GM13977 (cell line): ENCODE results near the gene CEP85.
"Not testable (repeated sequence)": the region's sequence is repeated elsewhere in the genome, so short reads cannot be mapped to it uniquely, and the experiment has no call there.

ENCODE experiments used
- DNase-seq: peaks from one replicate; pipeline ENCODE4 v3.0.0; 2012; ENCODE audit warnings: low spot score
- in situ Hi-C: fragments of 300-500 bp; cut with MboI; formaldehyde crosslinking; loops from one replicate; pipeline ENCODE4 v1.12.0; 2022; ENCODE audit warnings: low sequenced_read_pairs, low pct_unique_long_range_greater_than_20kb, mixed read lengths, inconsistent platforms; ENCODE audit not compliant: unreplicated experiment
- TF ChIP-seq, protein P1 (sequence below): IDR thresholded peaks from 2 replicates; pipeline ENCODE4 v1.5.1; 2012; ENCODE audit warnings: mild to moderate bottlenecking, control low read depth; ENCODE audit not compliant: insufficient read depth; ENCODE audit errors: extremely low read depth, missing control alignments

CEP85 gene

DNA sequence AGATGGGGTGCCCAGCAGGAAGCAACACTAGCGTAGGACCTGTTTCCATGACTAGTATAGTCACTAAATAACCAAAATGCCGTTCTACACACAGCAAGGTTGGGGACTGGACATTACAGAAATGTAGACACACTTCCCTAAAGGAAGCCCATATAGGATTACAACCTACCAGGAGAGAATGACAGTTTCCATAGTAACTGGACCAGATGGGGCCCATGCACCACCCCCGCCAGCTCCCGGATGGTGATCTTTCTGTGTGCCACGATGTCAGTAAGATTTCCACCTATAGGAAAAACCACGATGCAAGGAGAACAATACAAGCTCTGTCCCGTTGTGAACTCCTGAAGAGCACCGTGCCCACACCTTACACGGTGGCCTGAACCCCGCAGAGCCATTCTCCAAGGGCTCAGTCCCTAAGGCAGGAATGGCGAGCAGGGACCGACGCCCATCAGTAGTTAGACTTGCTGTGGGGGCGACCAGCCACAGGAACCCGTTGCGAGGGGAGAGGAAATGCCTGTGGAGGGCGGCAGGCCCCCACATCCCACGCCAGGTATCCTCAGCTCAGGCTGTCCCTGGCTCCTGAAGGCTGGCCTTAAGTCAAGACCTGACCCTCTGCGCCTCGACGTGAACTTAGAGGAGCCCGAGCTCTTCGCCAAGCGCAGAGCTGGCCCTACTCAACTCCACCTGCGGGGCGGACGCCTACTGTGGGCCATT is 13.6 kb upstream of the CEP85 start:
- TF ChIP-seq, protein P1, sequence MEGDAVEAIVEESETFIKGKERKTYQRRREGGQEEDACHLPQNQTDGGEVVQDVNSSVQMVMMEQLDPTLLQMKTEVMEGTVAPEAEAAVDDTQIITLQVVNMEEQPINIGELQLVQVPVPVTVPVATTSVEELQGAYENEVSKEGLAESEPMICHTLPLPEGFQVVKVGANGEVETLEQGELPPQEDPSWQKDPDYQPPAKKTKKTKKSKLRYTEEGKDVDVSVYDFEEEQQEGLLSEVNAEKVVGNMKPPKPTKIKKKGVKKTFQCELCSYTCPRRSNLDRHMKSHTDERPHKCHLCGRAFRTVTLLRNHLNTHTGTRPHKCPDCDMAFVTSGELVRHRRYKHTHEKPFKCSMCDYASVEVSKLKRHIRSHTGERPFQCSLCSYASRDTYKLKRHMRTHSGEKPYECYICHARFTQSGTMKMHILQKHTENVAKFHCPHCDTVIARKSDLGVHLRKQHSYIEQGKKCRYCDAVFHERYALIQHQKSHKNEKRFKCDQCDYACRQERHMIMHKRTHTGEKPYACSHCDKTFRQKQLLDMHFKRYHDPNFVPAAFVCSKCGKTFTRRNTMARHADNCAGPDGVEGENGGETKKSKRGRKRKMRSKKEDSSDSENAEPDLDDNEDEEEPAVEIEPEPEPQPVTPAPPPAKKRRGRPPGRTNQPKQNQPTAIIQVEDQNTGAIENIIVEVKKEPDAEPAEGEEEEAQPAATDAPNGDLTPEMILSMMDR = no peak
- in situ Hi-C loops = no loop called here
- DNase-seq = no peak

DNA sequence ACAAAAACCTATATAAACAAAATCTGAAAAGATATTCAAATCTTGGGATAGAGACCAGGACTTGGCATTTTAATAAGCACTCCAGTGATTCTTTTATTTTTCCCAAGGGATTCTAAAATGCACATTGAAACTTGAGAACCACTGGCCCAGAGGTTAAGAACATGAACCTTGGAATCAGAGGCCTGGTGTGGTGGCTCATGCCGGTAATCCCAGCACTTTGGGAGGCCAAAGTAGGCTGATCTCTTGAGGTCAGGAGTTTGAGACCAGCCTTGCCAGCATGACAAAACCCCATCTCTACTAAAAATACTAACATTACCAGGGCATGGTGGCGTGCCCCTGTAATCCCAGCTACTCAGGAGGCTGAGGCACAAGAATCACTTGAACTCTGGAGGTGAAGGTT is 12.9 kb upstream of the CEP85 start:
- TF ChIP-seq, protein P1 = no peak
- in situ Hi-C loops = no loop called here
- no peak for DNase-seq

DNA sequence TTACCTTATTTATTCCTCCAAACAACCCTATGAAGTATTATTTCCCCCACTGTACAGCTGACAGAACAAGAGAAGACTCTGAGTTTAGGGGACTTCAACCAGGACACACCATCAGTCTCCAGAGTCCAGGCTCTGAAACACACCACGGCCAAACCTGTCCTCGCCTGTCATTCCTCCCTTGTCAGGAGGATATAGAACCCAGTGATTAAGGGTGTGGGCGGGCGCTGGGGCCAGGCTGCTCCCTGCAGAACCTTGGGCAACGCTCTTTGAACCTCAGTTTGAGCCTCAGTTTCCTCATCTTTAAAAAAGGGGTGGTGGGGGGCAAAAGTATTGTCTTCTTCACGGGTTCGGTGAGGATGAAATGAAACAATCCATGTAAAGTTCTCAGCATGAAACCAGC is 9.4 kb upstream of the CEP85 start:
- in situ Hi-C loops = no loop called here
- no peak for DNase-seq
- TF ChIP-seq, protein P1 = no peak

DNA sequence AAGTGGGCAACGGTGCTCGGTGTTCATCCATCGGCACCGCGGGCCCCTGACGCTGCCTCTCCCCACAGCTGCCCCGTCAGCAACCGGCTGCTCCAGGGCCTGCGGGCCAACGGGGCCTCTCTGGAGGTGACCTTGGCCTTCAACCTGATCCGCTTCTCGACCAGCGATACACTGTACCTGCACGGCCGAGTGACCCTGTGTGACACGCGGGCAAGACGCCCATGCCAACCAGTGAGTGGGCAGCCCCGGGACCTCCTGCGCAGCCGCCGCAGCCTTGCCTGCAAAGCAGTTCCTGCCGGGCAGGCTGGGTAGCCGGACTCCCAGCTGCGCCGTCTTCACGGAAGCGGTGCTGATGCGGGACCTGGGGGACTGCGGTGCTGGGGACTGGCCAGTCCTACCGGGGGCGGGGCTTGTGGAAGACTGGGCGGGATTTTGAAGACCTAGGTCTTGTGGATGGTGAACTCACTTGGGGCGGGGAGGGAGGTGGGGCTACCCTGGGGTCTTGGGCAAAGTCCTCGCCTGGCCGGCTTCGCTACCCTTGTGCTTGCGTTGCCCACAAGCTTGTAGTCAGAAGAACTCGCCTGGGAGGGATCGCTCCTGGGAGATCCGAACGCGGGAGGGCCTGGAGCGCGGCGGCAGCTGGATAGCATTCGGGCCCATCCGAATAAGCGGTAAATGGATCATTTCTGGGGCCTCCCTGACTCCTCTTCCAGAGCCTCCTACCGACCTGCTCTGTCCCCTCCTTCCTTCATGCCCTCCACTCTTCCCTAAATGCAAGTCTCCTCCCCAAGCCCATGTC is 8.8 kb upstream of the CEP85 start:
- in situ Hi-C loops = no loop called here
- TF ChIP-seq, protein P1 = no peak
- DNase-seq = no peak

DNA sequence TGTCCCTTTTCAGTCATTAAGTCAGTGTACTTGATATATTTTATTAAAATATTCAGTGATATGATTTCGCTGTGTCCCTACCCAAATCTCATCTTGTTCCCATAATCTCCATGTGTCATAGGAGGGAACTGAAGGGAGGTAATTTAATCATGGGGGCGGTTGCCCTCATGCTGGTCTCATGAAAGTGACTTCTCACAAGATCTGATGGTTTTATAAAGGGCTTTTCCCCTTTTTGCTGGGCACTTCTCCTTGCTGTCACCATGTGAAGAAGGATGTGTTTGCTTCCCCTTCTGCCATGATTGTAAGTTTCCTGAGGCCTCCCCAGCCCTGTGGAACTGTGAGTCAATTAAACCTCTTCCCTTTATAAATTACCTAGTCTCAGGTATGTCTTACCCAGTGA is 3.3 kb upstream of the CEP85 start:
- in situ Hi-C loops, DNase-seq: not testable (repeated sequence)

DNA sequence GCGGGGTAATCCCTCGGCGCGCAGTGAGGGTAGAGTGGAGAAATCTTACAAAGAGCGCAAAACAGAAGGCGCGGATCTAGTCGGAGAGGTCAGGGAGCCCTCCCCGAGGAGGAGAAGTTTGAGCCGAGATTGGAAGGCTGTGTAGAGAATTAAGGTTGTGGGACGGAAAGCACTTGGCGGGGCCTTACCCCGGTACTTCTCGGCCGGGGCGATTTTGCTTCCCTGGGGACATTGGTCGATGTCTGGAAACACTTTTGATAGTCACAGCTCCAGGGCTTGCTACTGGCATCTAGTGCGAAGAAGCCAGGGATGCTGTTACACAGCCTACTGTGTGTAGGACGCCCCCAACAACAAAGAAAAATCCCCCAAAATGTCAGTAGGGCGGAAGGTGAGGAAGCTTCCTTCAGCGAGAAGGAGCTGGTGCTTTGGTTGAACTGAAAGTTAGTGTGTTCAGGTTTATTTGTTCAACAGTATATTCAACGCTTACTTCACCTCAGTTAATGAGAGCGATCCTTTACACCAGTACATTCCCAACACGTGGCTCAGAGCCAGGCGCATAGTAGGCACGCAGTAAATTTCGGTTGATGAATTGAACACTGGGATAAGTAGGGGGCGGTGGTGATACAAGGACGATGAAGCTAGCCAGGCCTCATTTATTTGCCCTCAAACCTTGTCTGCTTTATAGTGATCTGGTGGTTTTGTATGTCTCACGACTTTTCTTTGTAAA is 807 bp downstream of the CEP85 start:
- no peak for DNase-seq
- in situ Hi-C loops = no loop called here
- TF ChIP-seq, protein P1 = peak; percentile 30
